ENCODE measurements around the gene NOS3. TPM values are rescaled to one million over a fixed set of nuclear protein-coding genes. Genes with fewer than 3 reads are reported as not detected.

NOS3 gene
- total and polyA plus RNA-seq, 9 of the 15 experiments (the other 6 are each of a cell fraction or from before 2014, with no cell fraction given), result 1.1 to 121 (median 23.6) TPM

DNA sequence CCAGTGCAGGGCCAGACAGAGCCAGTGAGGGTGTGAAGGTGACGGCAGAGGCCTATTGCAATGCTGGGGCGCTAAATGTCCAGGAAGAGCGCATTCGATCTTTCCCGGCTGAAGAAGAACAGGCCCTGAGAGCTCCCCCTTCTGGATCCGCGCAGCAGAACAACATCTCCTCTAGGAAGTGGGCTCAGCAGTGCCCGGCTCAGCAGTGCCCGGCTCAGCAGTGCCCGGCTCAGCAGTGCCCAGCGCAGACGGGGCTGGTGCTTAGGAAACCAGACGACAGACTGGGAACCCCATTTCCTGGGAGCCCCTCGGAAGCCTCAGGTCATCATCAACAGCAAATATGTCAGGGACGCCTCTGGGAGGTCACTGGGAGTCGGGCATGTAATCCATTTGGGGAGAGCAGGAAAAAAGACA lies 4.7 kb upstream of the NOS3 start (continued):
- TF ChIP-seq, protein P1, sequence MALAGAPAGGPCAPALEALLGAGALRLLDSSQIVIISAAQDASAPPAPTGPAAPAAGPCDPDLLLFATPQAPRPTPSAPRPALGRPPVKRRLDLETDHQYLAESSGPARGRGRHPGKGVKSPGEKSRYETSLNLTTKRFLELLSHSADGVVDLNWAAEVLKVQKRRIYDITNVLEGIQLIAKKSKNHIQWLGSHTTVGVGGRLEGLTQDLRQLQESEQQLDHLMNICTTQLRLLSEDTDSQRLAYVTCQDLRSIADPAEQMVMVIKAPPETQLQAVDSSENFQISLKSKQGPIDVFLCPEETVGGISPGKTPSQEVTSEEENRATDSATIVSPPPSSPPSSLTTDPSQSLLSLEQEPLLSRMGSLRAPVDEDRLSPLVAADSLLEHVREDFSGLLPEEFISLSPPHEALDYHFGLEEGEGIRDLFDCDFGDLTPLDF (CRISPR knock-in tag; IDR thresholded peaks at IDR 0.05), result no peak; the same call in 1 of the 2 replicates
- TF ChIP-seq, protein P2, sequence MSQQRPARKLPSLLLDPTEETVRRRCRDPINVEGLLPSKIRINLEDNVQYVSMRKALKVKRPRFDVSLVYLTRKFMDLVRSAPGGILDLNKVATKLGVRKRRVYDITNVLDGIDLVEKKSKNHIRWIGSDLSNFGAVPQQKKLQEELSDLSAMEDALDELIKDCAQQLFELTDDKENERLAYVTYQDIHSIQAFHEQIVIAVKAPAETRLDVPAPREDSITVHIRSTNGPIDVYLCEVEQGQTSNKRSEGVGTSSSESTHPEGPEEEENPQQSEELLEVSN (IDR thresholded peaks at IDR 0.05; ENCODE audit: borderline replicate concordance in 1 of 2, extremely low read depth in 1 of 2, insufficient read depth in 1 of 2, insufficient read length in 1 of 2, low read depth in 1 of 2, low read length in 1 of 2, poor library complexity in 1 of 2, severe bottlenecking in 1 of 2), result peak in 1 of 2 experiments; percentile 8
- TF ChIP-seq FOXJ3 (CRISPR knock-in tag; IDR thresholded peaks at IDR 0.05) (no peak), THAP7 (CRISPR knock-in tag; IDR thresholded peaks at IDR 0.05) (no peak), ATF7 (IDR thresholded peaks at IDR 0.05) (peak; percentile 28; the same call in 1 of the 2 replicates), KLF16 (IDR thresholded peaks at IDR 0.05) (peak; percentile 9; the same call in 1 of the 2 replicates), ZKSCAN1 (IDR thresholded peaks at IDR 0.05; ENCODE audit: low read depth, low read length) (no peak), SRSF9 (IDR thresholded peaks at IDR 0.05; ENCODE audit: borderline replicate concordance, low read depth, low read length) (no peak), FOS (IDR thresholded peaks at IDR 0.05; ENCODE audit: extremely low read depth, insufficient read length) (no peak), L3MBTL2 (IDR thresholded peaks at IDR 0.05) (no peak), PPARD (CRISPR knock-in tag; IDR thresholded peaks at IDR 0.05) (no peak), PTTG1 (tag; IDR thresholded peaks at IDR 0.05; ENCODE audit: low read depth) (no peak), SMAD1 (IDR thresholded peaks at IDR 0.05; ENCODE audit: low read depth, low read length, partially characterized antibody) (no peak), ZNF431 (CRISPR knock-in tag; IDR thresholded peaks at IDR 0.05) (no peak), MYC (IDR thresholded peaks at IDR 0.05; ENCODE audit: low read depth, low read length) (0 out of 2 replicates have a peak, but pooled peaks have one; percentile 20), MYC (CRISPR knock-in tag; IDR thresholded peaks at IDR 0.05; ENCODE audit: borderline replicate concordance, low read depth) (no peak), ZC3H8 (IDR thresholded peaks at IDR 0.05) (no peak), HCFC1 (IDR thresholded peaks at IDR 0.05; ENCODE audit: low read depth, low read length) (peak; percentile 32; the same call in 1 of the 2 replicates), GATA2 (CRISPR knock-in tag; IDR thresholded peaks at IDR 0.05) (0 out of 2 replicates have a peak, but pooled peaks have one; percentile 1), E2F4 (CRISPR knock-in tag; IDR thresholded peaks at IDR 0.05; ENCODE audit: low read depth) (no peak), HIVEP1 (CRISPR knock-in tag; IDR thresholded peaks at IDR 0.05) (no peak; the same call in 1 of the 2 replicates)
- TF ChIP-seq, protein P3, sequence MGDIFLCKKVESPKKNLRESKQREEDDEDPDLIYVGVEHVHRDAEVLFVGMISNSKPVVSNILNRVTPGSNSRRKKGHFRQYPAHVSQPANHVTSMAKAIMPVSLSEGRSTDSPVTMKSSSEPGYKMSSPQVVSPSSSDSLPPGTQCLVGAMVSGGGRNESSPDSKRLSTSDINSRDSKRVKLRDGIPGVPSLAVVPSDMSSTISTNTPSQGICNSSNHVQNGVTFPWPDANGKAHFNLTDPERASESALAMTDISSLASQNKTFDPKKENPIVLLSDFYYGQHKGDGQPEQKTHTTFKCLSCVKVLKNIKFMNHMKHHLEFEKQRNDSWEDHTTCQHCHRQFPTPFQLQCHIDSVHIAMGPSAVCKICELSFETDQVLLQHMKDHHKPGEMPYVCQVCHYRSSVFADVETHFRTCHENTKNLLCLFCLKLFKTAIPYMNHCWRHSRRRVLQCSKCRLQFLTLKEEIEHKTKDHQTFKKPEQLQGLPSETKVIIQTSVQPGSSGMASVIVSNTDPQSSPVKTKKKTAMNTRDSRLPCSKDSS (IDR thresholded peaks at IDR 0.05; ENCODE audit: low read depth, partially characterized antibody), result no peak
- TF ChIP-seq, protein P4, sequence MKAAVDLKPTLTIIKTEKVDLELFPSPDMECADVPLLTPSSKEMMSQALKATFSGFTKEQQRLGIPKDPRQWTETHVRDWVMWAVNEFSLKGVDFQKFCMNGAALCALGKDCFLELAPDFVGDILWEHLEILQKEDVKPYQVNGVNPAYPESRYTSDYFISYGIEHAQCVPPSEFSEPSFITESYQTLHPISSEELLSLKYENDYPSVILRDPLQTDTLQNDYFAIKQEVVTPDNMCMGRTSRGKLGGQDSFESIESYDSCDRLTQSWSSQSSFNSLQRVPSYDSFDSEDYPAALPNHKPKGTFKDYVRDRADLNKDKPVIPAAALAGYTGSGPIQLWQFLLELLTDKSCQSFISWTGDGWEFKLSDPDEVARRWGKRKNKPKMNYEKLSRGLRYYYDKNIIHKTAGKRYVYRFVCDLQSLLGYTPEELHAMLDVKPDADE (conservative IDR thresholded peaks at IDR 0.05; ENCODE audit: control insufficient read depth, low read depth, low read length), result no peak

All from K562 (cell line).